ENCODE results near the gene C1QTNF1.
A peak's percentile ranks its signal among the peaks of the same experiment; 100 is the strongest.

The C1QTNF1 gene

DNA sequence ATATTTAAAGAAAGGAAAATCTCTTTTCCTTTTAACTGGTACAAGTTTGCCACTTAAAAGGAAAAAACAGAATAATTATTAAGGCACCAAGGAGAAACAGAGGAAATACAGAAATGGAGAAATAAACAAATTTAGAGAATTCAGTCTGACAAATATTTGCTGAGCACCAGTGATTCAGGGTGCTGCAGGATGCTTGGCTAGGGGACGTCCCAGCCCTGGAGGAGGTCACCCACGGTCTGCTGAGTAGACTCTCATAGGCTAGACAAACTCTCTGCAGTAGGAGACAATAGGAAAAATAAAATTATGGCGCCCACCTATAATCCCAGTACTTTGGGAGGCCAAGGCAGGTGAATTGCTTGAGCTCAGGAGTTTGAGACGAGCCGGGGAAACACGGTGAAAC lies 15.9 kb downstream of the C1QTNF1 start:
- no peak for DNase-seq (ENCODE audit: low read depth)

DNA sequence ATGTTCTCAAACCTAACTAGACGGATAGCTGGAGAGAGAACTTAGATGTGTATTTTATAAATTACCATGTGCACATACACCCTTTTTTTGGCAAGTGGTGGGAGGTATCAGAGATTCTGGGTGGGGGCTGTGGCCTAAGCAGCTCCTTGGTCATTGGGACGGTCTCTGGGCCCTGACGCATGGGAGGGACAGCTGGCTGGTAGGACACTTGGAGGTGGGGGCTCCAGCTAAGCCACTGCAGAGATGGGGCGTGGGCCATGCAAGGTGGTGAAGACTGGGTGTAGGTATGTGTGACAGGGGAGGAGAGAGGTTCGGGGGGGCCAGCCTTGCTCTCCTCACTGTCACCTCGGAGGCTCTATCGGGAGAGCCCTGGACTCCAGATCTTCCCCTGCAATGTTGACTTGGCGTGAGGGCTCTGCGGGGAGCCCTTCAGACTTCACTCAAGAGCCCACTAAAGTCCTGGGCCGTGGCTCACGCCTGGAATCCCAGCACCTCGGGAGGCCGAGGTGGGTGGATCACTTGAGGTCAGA lies 17.1 kb downstream of the C1QTNF1 start:
- DNase-seq (ENCODE audit: low read depth) = no peak

DNA sequence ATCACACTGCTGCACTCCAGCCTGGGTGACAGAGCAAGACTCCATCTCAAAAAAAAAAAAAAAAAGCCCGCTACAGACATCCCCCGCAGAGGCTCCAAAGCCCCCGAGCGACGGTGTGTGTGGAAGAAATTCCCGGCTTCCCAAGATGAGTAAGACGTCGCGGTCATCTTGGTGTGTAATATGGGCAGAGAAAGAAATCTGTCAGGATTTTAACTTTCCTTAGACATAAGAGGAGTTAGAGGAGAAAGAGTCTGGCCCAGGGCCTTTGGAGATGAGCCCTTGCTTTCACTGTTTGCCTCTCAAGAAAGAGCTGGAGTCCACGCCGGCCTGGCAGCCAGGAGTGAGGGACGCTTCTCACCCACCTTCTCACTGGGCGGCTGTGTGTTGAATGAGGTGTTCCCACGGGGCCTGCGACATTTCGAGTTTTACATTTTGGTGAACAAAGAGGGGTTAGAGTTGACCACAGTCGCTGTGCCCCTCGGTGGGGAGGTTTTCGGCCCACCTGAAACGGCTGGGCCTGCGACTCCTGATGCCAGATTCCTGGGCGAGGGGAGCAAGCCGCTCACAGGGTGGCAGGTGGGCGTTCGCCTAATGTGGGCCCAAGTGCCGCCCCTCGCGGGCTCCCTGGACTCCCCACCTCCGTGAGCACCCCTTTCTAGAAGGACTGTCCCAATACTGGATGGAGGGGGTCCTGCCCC lies 17.9 kb downstream of the C1QTNF1 start:
- no peak for DNase-seq (ENCODE audit: low read depth)

DNA sequence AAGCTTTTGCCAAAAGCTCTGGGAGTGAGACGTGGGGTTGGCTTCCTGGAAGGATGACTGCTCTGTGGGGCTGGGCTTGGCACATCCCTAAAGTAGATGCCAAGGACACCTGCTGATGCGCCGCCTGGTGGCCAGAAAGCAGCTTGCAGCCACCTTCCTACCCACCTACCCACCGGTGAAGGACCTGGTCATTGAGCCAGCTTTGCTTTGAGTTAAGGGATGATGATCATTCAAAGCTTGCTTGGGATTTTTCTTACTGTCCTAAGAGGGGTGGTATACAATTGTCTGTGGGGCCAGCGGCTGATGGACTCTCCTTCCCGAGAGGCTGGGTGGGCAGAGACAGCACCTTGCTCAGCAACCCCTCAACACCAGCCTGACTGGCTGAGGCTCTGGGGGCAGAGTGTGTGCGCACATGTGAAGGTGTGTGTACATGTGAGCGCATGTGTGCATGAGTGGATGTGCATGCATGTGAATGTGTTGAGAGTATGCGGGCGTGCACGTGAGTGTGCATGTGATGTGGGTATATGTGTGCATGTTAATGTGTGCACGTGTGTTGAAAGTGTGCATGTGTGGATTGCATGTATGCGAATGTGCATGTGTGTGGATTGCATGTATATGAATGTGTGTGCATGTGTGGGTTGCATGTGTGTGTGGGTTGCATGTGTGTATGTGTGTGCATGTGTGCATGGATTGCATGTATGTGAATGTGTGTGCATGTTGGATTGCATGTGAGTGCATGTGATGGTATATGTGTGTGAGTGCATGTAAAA lies 18.6 kb downstream of the C1QTNF1 start:
- DNase-seq (ENCODE audit: low read depth) = peak; percentile 47

DNA sequence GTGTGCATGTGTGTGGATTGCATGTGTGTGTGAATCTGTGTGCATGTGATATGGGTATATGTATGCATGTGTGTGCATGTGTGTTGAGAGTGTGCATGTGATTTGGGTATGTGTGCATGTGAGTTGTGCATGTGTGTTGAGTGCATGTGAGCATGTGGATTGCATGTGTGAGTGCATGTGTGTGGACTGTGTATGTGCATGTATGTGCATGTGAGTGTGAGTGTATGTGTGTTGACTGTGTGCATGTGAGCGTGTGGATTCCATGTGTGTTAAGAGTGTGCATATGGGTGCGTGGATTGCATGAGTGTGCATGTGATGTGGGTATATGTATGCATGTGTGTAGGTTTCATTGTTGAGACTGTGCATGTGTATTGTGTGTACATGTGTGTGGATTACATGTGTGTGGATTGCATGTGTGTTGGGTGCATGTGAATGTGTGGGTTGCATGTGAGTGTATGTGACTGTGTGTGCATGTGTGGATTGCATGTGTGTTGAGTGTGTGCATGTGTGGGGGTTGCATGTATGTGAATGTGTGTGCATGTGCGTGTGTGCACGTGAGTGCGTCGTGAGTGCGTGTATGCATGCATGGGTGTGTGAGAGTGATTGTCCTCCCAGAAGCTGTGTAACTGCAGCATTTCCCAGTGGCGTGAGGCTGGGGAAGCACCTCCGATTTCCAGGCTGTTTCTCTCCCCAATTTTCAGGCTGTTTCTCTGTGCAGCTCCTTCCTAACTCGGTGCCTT lies 19.4 kb downstream of the C1QTNF1 start:
- DNase-seq (ENCODE audit: low read depth) = no peak

DNA sequence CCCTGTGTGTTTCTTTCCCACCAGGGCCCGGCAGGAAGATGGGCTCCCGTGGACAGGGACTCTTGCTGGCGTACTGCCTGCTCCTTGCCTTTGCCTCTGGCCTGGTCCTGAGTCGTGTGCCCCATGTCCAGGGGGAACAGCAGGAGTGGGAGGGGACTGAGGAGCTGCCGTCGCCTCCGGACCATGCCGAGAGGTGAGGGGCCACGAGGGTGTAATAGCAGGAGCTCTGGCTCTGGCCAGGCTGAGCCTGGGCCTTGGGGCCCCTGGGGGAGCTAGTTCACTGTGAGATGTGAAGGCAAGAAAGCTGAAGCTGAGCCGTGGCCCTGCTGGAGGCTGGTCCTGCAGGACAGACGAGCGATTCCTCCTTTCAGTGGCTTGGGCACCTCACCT lies 20.0 kb downstream of the C1QTNF1 start:
- no peak for DNase-seq (ENCODE audit: low read depth)

DNA sequence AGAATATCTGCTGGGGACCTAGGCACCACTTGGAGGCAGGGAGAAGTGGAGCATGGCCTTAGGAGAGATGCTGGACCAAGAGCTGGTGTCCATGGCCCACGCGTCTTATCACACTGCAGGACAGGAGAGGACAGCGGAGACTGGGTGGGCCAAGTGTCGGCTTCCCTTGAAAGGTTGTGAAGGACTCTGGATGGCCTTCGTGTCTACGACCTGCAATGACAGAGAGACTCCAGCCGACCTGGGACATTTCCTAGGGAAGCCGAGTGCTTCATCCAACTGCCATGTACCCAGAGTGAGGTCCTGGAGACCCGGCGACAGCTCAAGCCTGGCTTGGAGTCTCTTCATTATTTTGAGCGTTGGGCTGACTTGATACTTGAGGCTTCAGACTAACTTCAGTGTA lies 20.5 kb downstream of the C1QTNF1 start:
- DNase-seq (ENCODE audit: low read depth) = no peak

DNA sequence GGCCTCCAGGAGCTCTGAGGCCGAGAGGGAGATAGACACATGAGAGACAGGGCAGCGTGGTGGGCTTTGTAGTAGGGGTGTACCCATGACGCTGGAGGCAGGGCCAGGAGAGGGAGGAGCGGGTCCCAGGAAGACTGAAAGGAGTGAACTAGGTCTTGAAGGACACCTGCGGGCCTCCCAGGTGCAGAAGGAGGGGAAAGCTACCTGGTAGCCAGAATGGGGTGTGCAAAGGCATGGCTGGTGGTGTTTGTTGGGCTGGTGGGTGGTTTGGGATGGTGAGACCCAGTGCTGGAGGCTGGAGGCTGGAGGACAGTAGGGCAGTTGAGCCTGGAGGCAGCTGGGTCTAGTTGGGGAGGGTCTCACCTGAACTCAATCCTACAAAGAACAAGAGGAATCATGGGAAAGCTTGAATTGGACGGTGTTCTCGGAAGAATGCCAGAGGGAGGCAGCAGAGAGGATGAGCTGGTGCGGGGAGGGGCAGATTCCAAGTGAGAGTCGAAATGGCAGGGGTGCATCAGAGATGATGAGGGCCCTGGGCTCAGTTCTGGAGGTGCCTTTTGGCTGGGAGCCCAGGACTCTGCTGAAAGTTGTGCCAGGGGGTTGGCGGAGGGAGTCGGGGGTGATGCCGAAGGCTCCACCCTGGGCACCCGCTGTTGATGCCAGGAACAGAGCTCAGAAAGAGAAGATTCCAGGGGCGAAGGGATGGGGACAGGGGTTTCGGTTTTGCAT lies 21.2 kb downstream of the C1QTNF1 start:
- no peak for DNase-seq (ENCODE audit: low read depth)

DNA sequence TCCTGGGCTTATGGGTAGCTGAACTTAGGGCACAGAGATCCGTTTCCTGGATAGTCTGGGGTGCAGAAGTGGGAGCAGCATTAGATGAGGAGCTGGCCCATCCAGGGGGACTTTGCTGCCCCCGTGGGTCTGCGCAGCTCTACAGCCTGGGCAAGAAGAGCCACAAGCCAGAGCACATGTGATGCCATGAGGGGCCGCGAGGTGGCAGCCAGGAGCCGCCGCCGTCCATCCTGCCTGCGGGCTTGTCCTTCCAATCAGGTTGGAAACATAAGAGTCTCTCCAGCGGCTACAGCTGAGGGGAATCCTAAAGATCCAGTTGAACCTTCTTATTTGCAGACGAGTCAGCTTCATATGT lies 21.9 kb downstream of the C1QTNF1 start:
- peak; percentile 27 for DNase-seq (ENCODE audit: low read depth)

DNA sequence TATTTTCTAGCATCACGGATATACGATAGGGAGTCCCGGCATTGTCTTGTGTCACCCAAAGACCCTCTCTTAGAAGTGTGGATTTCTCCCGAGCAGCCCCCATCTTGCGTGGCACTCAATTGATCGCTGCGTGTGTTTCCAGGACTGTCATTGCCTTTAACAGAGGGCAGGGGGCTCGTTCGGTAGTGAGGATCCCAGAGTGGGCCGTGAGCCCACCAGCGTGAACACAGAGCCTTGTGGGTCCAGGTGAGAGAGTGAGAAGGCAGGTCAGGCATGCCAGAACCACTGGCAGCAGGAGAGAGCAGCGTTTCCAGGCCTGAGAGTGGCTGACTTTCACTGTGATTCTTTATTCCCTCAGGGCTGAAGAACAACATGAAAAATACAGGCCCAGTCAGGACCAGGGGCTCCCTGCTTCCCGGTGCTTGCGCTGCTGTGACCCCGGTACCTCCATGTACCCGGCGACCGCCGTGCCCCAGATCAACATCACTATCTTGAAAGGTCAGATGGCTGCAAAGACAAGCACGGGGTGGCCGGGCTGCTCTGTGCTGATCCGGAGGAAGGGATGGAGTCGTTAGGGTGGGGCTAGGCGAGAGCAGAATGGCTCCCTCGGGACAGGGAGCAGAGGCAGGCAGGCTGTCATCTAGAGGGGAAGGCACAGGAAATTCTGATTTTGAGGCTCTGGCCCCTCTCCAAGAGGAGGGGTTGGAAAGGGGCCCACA lies 22.4 kb downstream of the C1QTNF1 start:
- no peak for DNase-seq (ENCODE audit: low read depth)

DNA sequence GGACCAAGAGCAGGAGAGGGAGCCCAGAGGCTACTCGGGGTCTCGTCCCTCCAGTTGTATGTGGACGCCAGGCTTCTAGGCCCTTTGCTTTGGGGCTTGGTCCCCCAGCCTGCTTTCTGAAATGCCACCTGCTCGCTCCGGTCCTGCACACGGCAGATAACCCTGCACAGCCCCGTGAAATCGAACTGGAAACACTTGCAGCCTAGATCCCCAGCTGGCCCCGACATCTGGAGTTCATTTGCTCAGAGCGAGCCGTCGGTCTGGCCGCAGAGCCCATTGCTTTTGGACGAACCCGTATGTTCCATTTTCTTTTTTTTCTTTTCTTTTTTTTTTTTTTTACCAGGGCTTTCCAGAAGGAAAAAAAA lies 22.9 kb downstream of the C1QTNF1 start:
- no peak for DNase-seq (ENCODE audit: low read depth)

DNA sequence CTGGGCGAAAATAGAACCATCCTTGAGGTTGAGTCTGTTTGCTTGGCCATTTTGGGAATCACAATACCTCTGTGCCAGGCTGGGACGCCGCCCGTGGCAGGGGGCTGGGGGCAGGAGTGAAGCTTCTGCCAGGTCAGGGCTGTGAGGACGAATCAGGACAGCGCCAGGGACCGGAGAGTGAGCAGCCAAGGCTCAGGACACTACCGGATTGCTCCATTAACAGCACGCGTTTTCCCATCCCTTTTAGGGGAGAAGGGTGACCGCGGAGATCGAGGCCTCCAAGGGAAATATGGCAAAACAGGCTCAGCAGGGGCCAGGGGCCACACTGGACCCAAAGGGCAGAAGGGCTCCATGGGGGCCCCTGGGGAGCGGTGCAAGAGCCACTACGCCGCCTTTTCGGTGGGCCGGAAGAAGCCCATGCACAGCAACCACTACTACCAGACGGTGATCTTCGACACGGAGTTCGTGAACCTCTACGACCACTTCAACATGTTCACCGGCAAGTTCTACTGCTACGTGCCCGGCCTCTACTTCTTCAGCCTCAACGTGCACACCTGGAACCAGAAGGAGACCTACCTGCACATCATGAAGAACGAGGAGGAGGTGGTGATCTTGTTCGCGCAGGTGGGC lies 23.4 kb downstream of the C1QTNF1 start:
- DNase-seq (ENCODE audit: low read depth) = no peak

DNA sequence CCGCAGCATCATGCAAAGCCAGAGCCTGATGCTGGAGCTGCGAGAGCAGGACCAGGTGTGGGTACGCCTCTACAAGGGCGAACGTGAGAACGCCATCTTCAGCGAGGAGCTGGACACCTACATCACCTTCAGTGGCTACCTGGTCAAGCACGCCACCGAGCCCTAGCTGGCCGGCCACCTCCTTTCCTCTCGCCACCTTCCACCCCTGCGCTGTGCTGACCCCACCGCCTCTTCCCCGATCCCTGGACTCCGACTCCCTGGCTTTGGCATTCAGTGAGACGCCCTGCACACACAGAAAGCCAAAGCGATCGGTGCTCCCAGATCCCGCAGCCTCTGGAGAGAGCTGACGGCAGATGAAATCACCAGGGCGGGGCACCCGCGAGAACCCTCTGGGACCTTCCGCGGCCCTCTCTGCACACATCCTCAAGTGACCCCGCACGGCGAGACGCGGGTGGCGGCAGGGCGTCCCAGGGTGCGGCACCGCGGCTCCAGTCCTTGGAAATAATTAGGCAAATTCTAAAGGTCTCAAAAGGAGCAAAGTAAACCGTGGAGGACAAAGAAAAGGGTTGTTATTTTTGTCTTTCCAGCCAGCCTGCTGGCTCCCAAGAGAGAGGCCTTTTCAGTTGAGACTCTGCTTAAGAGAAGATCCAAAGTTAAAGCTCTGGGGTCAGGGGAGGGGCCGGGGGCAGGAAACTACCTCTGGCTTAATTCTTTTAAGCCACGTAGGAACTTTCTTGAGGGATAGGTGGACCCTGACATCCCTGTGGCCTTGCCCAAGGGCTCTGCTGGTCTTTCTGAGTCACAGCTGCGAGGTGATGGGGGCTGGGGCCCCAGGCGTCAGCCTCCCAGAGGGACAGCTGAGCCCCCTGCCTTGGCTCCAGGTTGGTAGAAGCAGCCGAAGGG lies 24.2 kb downstream of the C1QTNF1 start:
- no peak for DNase-seq (ENCODE audit: low read depth)

DNA sequence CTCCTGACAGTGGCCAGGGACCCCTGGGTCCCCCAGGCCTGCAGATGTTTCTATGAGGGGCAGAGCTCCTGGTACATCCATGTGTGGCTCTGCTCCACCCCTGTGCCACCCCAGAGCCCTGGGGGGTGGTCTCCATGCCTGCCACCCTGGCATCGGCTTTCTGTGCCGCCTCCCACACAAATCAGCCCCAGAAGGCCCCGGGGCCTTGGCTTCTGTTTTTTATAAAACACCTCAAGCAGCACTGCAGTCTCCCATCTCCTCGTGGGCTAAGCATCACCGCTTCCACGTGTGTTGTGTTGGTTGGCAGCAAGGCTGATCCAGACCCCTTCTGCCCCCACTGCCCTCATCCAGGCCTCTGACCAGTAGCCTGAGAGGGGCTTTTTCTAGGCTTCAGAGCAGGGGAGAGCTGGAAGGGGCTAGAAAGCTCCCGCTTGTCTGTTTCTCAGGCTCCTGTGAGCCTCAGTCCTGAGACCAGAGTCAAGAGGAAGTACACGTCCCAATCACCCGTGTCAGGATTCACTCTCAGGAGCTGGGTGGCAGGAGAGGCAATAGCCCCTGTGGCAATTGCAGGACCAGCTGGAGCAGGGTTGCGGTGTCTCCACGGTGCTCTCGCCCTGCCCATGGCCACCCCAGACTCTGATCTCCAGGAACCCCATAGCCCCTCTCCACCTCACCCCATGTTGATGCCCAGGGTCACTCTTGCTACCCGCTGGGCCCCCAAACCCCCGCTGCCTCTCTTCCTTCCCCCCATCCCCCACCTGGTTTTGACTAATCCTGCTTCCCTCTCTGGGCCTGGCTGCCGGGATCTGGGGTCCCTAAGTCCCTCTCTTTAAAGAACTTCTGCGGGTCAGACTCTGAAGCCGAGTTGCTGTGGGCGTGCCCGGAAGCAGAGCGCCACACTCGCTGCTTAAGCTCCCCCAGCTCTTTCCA lies 25.1 kb downstream of the C1QTNF1 start:
- no peak for DNase-seq (ENCODE audit: low read depth)

DNA sequence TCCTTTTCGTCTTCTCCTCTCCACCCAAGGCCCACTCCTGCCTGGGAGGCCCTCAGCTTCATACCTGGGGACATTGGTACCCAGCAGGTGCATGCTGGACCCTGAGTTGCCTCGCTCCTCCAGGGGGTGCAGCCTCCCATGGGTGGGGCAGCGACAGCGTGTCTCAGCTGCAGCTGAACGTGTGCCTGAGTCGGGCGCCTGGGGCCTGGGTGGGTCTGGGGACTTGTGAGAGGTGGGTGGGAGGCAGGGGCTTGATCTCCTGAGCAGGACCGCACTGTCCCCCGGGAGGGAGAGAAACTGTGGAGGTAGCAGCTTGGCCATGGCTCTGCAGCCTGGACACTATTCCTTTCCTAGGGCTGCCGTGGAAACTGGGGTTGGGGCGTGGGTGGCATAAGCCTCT lies 25.9 kb downstream of the C1QTNF1 start:
- no peak for DNase-seq (ENCODE audit: low read depth)

DNA sequence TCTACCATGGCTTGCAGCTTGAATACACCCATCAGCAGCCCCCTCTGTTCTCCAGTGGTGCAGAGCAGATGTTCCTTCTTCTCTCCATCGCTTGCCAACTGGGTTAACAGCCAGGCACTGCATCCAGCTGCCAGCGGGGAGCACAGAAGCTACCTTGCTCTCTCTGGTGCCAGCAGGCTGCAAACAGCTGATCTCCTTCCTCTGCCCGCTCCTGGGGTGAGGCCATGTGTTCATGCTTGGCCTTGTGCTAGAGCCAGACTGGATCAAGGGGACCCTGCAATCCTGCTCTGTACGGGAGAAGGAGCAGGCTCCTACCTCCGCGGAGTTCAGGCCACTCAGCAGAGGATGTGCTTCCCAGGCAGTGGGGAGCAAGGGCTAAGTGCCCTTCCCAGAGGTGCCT lies 26.6 kb downstream of the C1QTNF1 start:
- no peak for DNase-seq (ENCODE audit: low read depth)

DNA sequence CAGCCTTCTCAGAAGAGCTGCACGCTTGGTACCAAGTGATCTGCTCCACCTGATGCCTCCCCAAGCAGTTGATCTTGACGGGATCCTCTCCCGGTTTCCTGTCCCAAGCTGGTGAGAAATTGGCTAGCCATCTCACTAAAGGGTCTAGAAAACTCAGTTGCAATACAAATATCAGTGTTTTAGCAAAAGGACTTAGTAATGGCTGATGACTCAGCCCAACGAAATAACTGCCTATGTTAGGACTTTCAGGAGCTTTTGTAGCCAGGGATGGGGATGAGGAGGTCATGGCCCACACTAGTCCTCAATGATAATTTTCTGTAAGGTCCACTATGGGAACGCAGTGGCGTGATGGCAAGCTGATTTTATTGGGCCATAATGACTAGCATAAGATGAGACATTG lies 27.3 kb downstream of the C1QTNF1 start:
- DNase-seq (ENCODE audit: low read depth) = no peak

DNA sequence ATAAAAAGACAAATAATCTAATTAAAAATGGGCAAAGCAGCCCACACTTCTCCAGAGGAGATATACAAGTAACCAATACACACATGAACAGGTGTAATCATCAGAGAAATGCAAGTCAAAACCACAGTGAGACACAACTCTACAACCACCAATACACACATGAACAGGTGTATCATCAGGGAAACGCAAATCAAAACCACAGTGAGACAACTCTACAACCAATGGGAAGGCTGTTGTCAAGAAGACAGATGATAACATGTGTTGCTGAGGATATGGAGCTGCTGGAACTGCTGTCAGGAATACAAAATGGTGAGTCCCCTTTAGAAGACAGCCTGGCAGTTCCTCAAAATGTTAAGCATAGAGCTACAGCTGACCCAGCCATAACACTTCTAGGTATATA lies 28.2 kb downstream of the C1QTNF1 start:
- DNase-seq (ENCODE audit: low read depth) = no peak

Measured in stimulated activated CD8-positive, alpha-beta memory T cell treated with anti-CD3 and anti-CD28 coated beads, Interleukin-12 subunit alpha, Interleukin-12 subunit beta, amount 100 ng/mL, for 1 hour (primary cell).